ENCODE measurements around the gene CFAP44. TPM values are rescaled to one million over a fixed set of nuclear protein-coding genes. Genes with fewer than 3 reads are reported as not detected.
A peak's percentile ranks its signal among the peaks of the same experiment; 100 is the strongest.

The CFAP44 gene
- total RNA-seq, 3 donors from 2014 or later (not counting 1 experiment from before 2014, with no cell fraction given) = 5.4 to 8.5 (median 6.5) TPM

DNA sequence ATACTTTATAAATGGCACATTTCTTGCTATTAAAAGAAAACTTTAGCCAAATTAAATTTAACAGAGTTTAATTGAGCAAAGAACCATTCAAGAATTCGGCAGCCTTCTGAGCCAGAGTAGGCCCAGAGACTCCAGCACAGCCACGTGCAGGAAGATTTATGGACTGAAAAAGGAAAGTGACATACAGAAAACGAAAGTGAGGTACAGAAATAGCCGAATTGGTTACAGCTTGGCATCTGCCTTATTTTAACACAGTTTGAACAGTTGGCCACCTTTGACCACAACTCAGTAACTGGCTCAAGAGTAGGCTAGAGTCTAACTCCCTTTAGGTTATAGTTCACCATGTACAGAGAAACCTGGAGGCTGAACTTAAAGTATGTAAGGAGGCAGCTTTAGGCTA is 17.6 kb downstream of the CFAP44 start:
- Mint-ChIP-seq H3K27ac (peak overlapping the region in 1 of 2 donors; percentile 37), H3K36me3 (peaks cover 17% of the 10 kb centered on the region), H3K4me1 (peaks cover 8% of the 10 kb centered on the region in 2 donors), H3K4me3 (peak overlapping the region; percentile 17), H3K27me3 (ENCODE audit: low read depth in 2 of 2) (no peaks in the 10 kb centered on the region), H3K9me3 (peaks cover 3 to 4% of the 10 kb centered on the region in 2 donors)
- Histone ChIP-seq H3K4me1 (ENCODE audit: control insufficient read depth, insufficient read depth, low read length) (no peaks in the 10 kb centered on the region), H3K4me3 (ENCODE audit: low read length) (no peak overlapping the region), H3K27me3 (ENCODE audit: control insufficient read depth, insufficient read depth, low read length) (no peaks in the 10 kb centered on the region), H3K36me3 (ENCODE audit: control insufficient read depth, insufficient read depth, low read length) (peaks cover 9% of the 10 kb centered on the region), H3K9me3 (ENCODE audit: control insufficient read depth, insufficient read depth, low read length) (no peaks in the 10 kb centered on the region), H3K27ac (ENCODE audit: low read length) (no peak overlapping the region)
- TF ChIP-seq, protein P1, sequence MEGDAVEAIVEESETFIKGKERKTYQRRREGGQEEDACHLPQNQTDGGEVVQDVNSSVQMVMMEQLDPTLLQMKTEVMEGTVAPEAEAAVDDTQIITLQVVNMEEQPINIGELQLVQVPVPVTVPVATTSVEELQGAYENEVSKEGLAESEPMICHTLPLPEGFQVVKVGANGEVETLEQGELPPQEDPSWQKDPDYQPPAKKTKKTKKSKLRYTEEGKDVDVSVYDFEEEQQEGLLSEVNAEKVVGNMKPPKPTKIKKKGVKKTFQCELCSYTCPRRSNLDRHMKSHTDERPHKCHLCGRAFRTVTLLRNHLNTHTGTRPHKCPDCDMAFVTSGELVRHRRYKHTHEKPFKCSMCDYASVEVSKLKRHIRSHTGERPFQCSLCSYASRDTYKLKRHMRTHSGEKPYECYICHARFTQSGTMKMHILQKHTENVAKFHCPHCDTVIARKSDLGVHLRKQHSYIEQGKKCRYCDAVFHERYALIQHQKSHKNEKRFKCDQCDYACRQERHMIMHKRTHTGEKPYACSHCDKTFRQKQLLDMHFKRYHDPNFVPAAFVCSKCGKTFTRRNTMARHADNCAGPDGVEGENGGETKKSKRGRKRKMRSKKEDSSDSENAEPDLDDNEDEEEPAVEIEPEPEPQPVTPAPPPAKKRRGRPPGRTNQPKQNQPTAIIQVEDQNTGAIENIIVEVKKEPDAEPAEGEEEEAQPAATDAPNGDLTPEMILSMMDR (IDR thresholded peaks at IDR 0.05) = no peak
- no peak for DNase-seq
- peak; percentile 30 to 54 (median 31) for ATAC-seq
- intact Hi-C loops (cut with micrococcal nuclease) = no loop called here
- WGBS (ENCODE audit: insufficient coverage) = 8% methylated on average over 4 of the region's 4 CpGs

DNA sequence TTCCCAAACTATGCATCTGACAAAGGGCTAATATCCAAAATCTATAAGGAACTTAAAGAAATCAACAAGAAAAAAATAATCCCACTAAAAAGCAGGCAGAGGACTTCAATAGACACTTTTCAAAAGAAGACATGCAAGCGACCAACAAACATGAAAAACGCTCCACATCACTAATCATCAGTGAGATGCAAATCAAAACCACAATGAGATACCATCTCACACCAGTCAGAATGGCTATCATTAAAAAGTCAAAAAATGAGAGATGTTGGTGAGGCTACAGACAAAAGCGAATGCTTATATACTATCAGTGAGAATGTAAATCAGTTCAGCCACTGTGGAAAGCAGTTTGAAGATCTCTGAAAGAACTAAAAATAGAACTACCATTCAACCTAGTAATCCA is 20.2 kb downstream of the CFAP44 start:
- Mint-ChIP-seq H3K4me1 (peaks cover 8% of the 10 kb centered on the region in 2 donors), H3K4me3 (no peak overlapping the region), H3K27ac (no peak overlapping the region), H3K27me3 (ENCODE audit: low read depth in 2 of 2) (no peaks in the 10 kb centered on the region), H3K9me3 (peaks cover 0 to under 1% of the 10 kb centered on the region in 2 donors), H3K36me3 (peaks cover 13% of the 10 kb centered on the region)
- Histone ChIP-seq H3K36me3 (ENCODE audit: control insufficient read depth, insufficient read depth, low read length) (peaks cover 3% of the 10 kb centered on the region), H3K27ac (ENCODE audit: low read length) (no peak overlapping the region), H3K4me3 (ENCODE audit: low read length) (no peak overlapping the region), H3K27me3 (ENCODE audit: control insufficient read depth, insufficient read depth, low read length) (no peaks in the 10 kb centered on the region), H3K4me1 (ENCODE audit: control insufficient read depth, insufficient read depth, low read length) (no peaks in the 10 kb centered on the region), H3K9me3 (ENCODE audit: control insufficient read depth, insufficient read depth, low read length) (no peaks in the 10 kb centered on the region)
- ATAC-seq (no peak), DNase-seq (no peak)
- TF ChIP-seq, protein P1 (IDR thresholded peaks at IDR 0.05) = no peak
- intact Hi-C loops (cut with micrococcal nuclease) = no loop called here
- 63% methylated on average over 2 of the region's 3 CpGs for WGBS (ENCODE audit: insufficient coverage)

DNA sequence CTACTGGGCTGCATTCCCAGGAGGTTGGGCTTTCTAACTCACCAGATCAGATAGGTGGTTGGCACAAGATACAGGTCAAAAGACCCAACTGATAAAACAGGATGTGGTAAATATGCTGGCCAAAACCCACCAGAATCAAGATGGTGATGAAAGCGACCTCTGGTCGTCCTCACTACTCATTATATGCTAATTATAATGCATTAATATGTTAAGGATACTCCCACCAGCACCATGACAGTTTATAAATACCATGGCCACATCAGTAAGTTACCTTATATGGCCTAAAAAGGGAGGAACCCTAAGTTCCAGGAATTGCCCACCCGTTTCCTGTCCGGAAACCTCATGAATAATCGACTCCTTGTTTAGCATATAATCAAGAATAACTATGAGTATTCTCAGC is 31.6 kb downstream of the CFAP44 start:
- Mint-ChIP-seq H3K9me3 (peaks cover 3 to 6% of the 10 kb centered on the region in 2 donors), H3K4me1 (peaks cover 6 to 7% of the 10 kb centered on the region in 2 donors), H3K4me3 (no peak overlapping the region), H3K27me3 (ENCODE audit: low read depth in 2 of 2) (no peaks in the 10 kb centered on the region), H3K36me3 (peaks cover 10% of the 10 kb centered on the region), H3K27ac (no peak overlapping the region)
- Histone ChIP-seq H3K27ac (ENCODE audit: low read length) (no peak overlapping the region), H3K4me1 (ENCODE audit: control insufficient read depth, insufficient read depth, low read length) (no peaks in the 10 kb centered on the region), H3K9me3 (ENCODE audit: control insufficient read depth, insufficient read depth, low read length) (no peaks in the 10 kb centered on the region), H3K4me3 (ENCODE audit: low read length) (no peak overlapping the region), H3K36me3 (ENCODE audit: control insufficient read depth, insufficient read depth, low read length) (no peaks in the 10 kb centered on the region), H3K27me3 (ENCODE audit: control insufficient read depth, insufficient read depth, low read length) (no peaks in the 10 kb centered on the region)
- intact Hi-C loops (cut with micrococcal nuclease) = no loop called here
- TF ChIP-seq, protein P1 (IDR thresholded peaks at IDR 0.05) = no peak
- ATAC-seq = peak in 1 of 3 donors; percentile 24
- WGBS (ENCODE audit: insufficient coverage) = 98% methylated on average over 3 of the region's 5 CpGs
- no peak for DNase-seq

DNA sequence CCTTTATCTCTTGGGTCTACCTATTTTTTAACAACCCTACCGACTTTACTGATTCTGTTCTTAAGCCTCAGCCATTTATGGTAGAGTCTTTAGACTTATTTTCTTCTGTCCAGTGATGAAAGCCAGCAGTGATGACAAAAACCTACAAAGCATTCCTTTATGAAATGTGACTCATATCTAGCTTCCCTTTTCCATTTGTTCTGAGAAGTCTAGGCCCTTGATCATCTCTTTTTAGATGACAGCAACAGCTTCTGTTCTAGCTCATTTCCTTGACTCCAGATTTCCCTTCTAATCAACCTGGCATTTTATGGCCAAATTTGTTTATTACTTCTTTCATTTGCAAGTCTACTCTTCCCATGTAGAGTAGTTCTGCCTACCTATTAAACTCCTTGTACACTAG is 36.1 kb downstream of the CFAP44 start:
- DNase-seq (no peak), ATAC-seq (no peak)
- Histone ChIP-seq H3K4me1 (ENCODE audit: control insufficient read depth, insufficient read depth, low read length) (no peaks in the 10 kb centered on the region), H3K36me3 (ENCODE audit: control insufficient read depth, insufficient read depth, low read length) (no peaks in the 10 kb centered on the region), H3K27ac (ENCODE audit: low read length) (no peak overlapping the region), H3K4me3 (ENCODE audit: low read length) (no peak overlapping the region), H3K9me3 (ENCODE audit: control insufficient read depth, insufficient read depth, low read length) (no peaks in the 10 kb centered on the region), H3K27me3 (ENCODE audit: control insufficient read depth, insufficient read depth, low read length) (no peaks in the 10 kb centered on the region)
- TF ChIP-seq, protein P1 (IDR thresholded peaks at IDR 0.05) = no peak
- Mint-ChIP-seq H3K27me3 (ENCODE audit: low read depth in 2 of 2) (no peaks in the 10 kb centered on the region), H3K36me3 (no peaks in the 10 kb centered on the region), H3K27ac (no peak overlapping the region), H3K4me3 (no peak overlapping the region), H3K4me1 (peaks cover 6 to 7% of the 10 kb centered on the region in 2 donors), H3K9me3 (no peaks in the 10 kb centered on the region)
- intact Hi-C loops (cut with micrococcal nuclease) = no loop called here
- 83% methylated on average over 1 of the region's 1 CpG for WGBS (ENCODE audit: insufficient coverage)

All from natural killer cell (primary cell).